GM19372 (cell line): ENCODE measurements around the gene AHDC1.
"Not testable (repeated sequence)": the region's sequence is repeated elsewhere in the genome, so short reads cannot be mapped to it uniquely, and the experiment has no call there.

ENCODE experiments used
- ATAC-seq: cut with Tn5 transposase; IDR thresholded peaks from one replicate; pipeline ENCODE4 v1.9.1; 2021; ENCODE audit warnings: mild to moderate bottlenecking, low read depth, moderate library complexity; ENCODE audit not compliant: unreplicated experiment

Gene AHDC1, protein sequence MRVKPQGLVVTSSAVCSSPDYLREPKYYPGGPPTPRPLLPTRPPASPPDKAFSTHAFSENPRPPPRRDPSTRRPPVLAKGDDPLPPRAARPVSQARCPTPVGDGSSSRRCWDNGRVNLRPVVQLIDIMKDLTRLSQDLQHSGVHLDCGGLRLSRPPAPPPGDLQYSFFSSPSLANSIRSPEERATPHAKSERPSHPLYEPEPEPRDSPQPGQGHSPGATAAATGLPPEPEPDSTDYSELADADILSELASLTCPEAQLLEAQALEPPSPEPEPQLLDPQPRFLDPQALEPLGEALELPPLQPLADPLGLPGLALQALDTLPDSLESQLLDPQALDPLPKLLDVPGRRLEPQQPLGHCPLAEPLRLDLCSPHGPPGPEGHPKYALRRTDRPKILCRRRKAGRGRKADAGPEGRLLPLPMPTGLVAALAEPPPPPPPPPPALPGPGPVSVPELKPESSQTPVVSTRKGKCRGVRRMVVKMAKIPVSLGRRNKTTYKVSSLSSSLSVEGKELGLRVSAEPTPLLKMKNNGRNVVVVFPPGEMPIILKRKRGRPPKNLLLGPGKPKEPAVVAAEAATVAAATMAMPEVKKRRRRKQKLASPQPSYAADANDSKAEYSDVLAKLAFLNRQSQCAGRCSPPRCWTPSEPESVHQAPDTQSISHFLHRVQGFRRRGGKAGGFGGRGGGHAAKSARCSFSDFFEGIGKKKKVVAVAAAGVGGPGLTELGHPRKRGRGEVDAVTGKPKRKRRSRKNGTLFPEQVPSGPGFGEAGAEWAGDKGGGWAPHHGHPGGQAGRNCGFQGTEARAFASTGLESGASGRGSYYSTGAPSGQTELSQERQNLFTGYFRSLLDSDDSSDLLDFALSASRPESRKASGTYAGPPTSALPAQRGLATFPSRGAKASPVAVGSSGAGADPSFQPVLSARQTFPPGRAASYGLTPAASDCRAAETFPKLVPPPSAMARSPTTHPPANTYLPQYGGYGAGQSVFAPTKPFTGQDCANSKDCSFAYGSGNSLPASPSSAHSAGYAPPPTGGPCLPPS (N-terminal part only)

DNA sequence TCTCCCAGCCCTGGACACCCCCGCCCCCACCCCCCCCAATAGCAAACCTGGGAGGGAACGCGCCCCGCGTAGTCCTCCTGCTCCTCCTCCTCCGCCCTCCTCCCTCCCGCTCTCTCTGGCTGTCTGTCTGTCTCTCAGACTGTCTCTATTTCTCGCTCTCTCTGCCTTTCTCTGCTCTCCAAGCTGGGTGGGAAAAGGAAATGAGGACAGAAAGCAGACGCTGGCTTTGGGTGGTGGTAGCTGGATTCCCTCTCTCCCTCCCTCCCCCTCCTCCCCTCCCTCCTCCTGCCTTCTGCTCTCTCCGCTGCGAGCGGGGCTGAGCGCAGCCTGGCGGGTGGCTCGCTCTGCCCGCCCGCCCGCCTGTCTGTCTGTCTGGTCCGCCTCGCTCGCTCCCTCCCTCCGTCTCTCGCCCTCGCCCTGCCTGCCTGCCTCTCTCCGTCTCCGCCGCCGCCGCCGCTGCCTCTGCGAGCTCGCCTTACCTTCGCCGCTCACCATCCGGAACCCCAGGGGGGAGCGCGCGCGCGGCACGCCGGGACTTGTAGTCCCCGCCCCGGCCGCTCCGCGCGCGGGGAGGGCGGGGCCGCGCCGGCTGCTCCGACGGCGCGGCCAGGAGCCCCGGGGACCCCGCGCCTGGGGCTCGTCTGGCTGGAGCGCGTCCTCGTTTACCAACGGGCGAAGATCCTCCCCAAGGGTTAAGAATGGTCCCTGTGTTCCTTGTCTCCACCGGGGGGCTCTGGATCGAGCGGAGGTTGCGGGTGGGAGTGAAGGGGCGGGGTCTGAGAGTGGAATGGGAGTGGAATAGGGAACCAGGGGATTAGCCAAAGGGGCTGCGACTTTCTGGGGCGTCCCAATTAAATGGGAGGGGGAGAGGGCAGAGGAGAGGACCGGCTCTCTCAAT is at the start of gene AHDC1:
Gene AHDC1, minus strand, starts transcription at position 464 of the 898 bp plus-strand sequence. CDS start 52,029 bp downstream, outside the sequence.
- peak; percentile 64 for ATAC-seq

DNA sequence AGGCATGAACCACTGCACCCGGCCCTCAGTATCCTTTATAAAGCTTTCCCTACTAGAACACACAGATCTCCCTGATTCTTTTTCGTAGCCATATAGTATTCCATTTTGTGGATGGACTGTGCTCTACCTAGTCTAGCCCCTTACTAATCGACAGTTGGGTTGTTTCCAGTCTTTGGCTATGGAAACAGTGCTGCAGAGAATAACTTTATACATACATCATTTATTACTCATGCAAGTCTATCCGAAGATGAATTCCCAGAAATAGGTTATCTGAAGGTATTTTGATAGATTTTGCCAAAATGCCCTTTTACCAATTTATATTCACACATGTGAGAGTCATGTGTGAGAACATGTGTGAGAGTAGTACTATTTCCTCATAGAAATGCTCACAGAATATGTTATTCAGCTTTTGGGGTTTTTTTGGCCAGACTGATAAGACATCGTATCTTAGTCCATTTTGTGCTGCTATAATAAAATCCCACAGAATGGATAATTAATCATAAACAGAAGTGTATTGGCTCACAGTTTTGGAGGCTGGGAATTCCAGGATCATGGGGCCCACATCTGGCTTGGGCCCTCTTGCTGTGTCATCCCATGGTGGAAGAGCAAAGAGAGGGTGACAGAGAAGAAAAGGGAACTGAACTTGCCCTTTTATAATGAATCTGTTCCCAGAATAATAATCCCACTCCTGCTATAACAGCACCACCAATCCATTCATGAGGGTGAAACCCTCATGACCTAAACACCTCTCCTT is 48.3 kb upstream of the AHDC1 start:
- no peak for ATAC-seq

- ATAC-seq, result no peak
Measured at GRCh38 chr1:27650539-27651175, 46.7 kb upstream of the AHDC1 start.

- ATAC-seq, result no peak
Measured at GRCh38 chr1:27650171-27650538, 46.2 kb upstream of the AHDC1 start.

DNA sequence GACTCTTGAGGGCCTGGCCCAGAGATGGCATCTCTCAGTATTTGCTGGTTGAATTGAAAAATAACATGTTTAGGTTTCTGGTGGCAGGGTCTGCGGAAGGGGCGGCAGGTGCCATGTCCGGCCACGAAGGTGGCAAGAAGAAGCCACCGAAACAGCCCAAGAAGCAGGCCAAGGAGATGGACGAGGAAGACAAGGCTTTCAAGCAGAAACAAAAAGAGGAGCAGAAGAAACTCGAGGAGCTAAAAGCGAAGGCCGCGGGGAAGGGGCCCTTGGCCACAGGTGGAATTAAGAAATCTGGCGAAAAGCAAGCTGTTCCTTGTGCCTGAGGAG is 45.3 kb upstream of the AHDC1 start:
- no peak for ATAC-seq

GRCh38 chr1:27648602-27649305 is 44.8 kb upstream of the AHDC1 start:
- no peak for ATAC-seq

DNA sequence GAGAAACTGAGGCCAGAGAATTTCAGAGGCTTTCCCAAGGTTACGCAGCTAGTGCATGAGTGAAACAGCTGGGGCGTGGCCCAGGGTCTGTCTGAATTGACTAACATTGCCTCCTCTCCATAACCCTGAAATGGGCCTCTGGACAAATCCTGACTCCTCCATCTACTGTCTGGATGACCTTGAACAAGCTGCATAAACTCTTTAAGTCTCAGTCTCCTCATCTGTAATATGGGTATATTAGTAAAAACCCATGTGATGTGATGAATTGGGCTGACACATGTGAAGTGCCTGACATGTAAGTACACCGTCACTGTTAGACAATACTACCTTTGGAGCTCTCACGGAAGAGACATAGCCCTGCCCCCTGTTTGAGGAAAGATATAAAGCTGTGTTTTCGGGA is 43.4 kb upstream of the AHDC1 start:
- ATAC-seq, result no peak

- ATAC-seq, result no peak
Measured at GRCh38 chr1:27646676-27647075, 42.7 kb upstream of the AHDC1 start.

DNA sequence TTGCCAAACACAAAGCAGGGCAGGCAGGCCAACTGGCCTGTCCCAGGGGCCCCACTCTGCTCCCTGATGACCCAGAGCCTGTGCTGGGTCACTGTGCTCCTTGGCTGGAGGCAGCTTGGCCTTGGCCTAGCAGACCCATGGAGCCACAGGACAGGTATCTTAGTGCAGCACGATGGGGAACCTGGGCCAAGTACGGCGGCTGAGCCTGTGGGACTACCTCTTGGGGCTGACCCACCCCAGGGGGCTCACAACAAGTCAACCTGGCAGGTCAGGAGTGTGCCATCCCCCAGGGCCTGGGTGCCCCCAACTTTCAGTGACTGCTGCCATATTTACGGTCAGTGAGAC is 41.1 kb upstream of the AHDC1 start:
- ATAC-seq, result no peak

- no peak for ATAC-seq
Measured at GRCh38 chr1:27644369-27645070, 40.6 kb upstream of the AHDC1 start.

- ATAC-seq, result peak; percentile 70
Measured at GRCh38 chr1:27643600-27644368, 39.8 kb upstream of the AHDC1 start.

GRCh38 chr1:27640514-27640913 is 36.6 kb upstream of the AHDC1 start:
- ATAC-seq, result not testable (repeated sequence)

GRCh38 chr1:27638805-27639204 is 34.9 kb upstream of the AHDC1 start:
- ATAC-seq, result no peak

DNA sequence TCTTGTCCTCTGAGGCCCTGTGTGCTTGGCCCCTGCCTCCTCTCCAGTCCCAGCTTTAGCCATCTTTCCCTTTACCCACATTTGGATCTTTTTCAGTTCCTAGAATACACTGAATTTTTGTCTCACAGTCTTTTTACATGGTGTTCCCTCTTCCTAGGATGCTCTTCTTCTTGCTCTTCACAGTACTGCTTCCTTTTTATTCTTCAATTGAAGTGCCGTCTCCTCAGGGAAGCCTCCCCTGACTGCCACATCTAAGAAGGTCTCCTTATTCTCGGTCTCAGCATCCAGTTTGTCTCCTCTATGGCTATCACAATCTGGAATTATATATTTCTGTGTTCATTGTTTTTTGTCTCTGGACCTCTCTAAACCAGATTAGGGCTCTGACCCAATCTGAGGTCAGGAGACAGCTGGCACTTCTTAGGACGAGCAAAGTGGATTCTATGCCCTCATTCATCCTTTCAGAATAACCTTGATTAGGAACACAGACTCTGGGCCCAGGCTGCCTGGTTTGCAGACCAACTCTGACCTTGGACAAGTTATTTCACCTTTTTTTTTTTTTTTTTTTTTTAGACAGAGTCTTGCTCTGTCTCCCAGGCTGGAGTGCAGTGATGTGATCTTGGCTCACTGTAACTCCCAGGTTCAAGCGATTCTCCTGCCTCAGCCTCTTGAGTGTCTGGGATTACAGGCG is 34.2 kb upstream of the AHDC1 start:
- ATAC-seq, result no peak

- no peak for ATAC-seq
Measured at GRCh38 chr1:27635396-27636142, 31.6 kb upstream of the AHDC1 start.

GRCh38 chr1:27634985-27635367 is 31.0 kb upstream of the AHDC1 start, which contains the start of gene FGR:
Gene FGR, minus strand, starts transcription at chr1:27635185. Its CDS starts 11,269 bp downstream, at chr1:27623916.
- no peak for ATAC-seq
